ENCODE results near the gene DOLPP1.

DOLPP1 gene

GRCh38 chr9:129102791-129103594 is 22.1 kb downstream of the DOLPP1 start (continued):
- TF ChIP-seq REST (tag by site-specific recombination; IDR thresholded peaks at IDR 0.05) = no peak
- TF ChIP-seq ZNF426 (tag by site-specific recombination; IDR thresholded peaks at IDR 0.05) = no peak
- TF ChIP-seq KLF7 (tag by site-specific recombination; IDR thresholded peaks at IDR 0.05; ENCODE audit: borderline replicate concordance) = no peak
- no peak for TF ChIP-seq ZNF677 (tag by site-specific recombination; IDR thresholded peaks at IDR 0.05)
- no peak for TF ChIP-seq ELK4 (IDR thresholded peaks at IDR 0.05; ENCODE audit: borderline replicate concordance, low read depth, low read length)
- TF ChIP-seq ZNF521 (tag by site-specific recombination; IDR thresholded peaks at IDR 0.05) = no peak
- no peak for TF ChIP-seq HOXA7 (CRISPR knock-in tag; IDR thresholded peaks at IDR 0.05; ENCODE audit: borderline replicate concordance)
- no peak for TF ChIP-seq ZNF785 (tag by site-specific recombination; IDR thresholded peaks at IDR 0.05)
- no peak for TF ChIP-seq GFI1B (tag by site-specific recombination; IDR thresholded peaks at IDR 0.05)
- TF ChIP-seq, protein P1, sequence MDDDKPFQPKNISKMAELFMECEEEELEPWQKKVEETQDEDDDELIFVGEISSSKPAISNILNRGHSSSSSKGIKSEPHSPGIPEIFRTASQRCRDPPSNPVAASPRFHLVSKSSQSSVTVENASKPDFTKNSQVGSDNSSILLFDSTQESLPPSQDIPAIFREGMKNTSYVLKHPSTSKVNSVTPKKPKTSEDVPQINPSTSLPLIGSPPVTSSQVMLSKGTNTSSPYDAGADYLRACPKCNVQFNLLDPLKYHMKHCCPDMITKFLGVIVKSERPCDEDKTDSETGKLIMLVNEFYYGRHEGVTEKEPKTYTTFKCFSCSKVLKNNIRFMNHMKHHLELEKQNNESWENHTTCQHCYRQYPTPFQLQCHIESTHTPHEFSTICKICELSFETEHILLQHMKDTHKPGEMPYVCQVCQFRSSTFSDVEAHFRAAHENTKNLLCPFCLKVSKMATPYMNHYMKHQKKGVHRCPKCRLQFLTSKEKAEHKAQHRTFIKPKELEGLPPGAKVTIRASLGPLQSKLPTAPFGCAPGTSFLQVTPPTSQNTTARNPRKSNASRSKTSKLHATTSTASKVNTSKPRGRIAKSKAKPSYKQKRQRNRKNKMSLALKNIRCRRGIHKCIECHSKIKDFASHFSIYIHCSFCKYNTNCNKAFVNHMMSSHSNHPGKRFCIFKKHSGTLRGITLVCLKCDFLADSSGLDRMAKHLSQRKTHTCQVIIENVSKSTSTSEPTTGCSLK (tag by site-specific recombination; IDR thresholded peaks at IDR 0.05) = no peak
- no peak for TF ChIP-seq ZBTB6 (tag by site-specific recombination; IDR thresholded peaks at IDR 0.05)
- TF ChIP-seq GLIS1 (tag by site-specific recombination; IDR thresholded peaks at IDR 0.05) = peak; percentile 69
- TF ChIP-seq ZNF529 (tag by site-specific recombination; IDR thresholded peaks at IDR 0.05; ENCODE audit: insufficient replicate concordance) = no peak
- TF ChIP-seq ZNF704 (tag by site-specific recombination; IDR thresholded peaks at IDR 0.05) = no peak
- no peak for TF ChIP-seq ZNF423 (tag by site-specific recombination; IDR thresholded peaks at IDR 0.05)
- TF ChIP-seq, protein P2, sequence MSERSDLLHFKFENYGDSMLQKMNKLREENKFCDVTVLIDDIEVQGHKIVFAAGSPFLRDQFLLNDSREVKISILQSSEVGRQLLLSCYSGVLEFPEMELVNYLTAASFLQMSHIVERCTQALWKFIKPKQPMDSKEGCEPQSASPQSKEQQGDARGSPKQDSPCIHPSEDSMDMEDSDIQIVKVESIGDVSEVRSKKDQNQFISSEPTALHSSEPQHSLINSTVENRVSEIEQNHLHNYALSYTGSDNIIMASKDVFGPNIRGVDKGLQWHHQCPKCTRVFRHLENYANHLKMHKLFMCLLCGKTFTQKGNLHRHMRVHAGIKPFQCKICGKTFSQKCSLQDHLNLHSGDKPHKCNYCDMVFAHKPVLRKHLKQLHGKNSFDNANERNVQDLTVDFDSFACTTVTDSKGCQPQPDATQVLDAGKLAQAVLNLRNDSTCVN (tag by site-specific recombination; optimal IDR thresholded peaks at IDR 0.05) = no peak
- no peak for TF ChIP-seq MZF1 (tag by site-specific recombination; IDR thresholded peaks at IDR 0.05; ENCODE audit: borderline replicate concordance)
- no peak for TF ChIP-seq ZNF560 (tag by site-specific recombination; IDR thresholded peaks at IDR 0.05; ENCODE audit: borderline replicate concordance)
- no peak for TF ChIP-seq ZNF830 (tag by site-specific recombination; IDR thresholded peaks at IDR 0.05; ENCODE audit: low read depth)
- no peak for TF ChIP-seq OVOL3 (tag by site-specific recombination; IDR thresholded peaks at IDR 0.05)
- TF ChIP-seq KLF9 (tag by site-specific recombination; IDR thresholded peaks at IDR 0.05; ENCODE audit: low read depth) = no peak
- no peak for TF ChIP-seq ZNF776 (tag by site-specific recombination; IDR thresholded peaks at IDR 0.05; ENCODE audit: borderline replicate concordance)
- TF ChIP-seq ZNF747 (tag by site-specific recombination; IDR thresholded peaks at IDR 0.05) = no peak
- no peak for TF ChIP-seq BCL11A (tag by site-specific recombination; IDR thresholded peaks at IDR 0.05; ENCODE audit: low read depth)
- TF ChIP-seq ZNF292 (tag by site-specific recombination; IDR thresholded peaks at IDR 0.05; ENCODE audit: borderline replicate concordance, low read depth) = no peak
- no peak for TF ChIP-seq ZNF266 (tag by site-specific recombination; IDR thresholded peaks at IDR 0.05; ENCODE audit: low read depth)
- no peak for TF ChIP-seq ZNF248 (tag by site-specific recombination; IDR thresholded peaks at IDR 0.05)
- no peak for TF ChIP-seq ZNF133 (tag by site-specific recombination; IDR thresholded peaks at IDR 0.05)

Data from HEK293 (cell line).